Measurements from ENCODE around the gene MDP1. TPM values are rescaled to one million over a fixed set of nuclear protein-coding genes. Genes with fewer than 3 reads are reported as not detected.

Gene MDP1
- total RNA-seq, 2 donors from 2014 or later: 19.1 to 25.5 TPM

GRCh38 chr14:24212924-24213865 lies 2.7 kb downstream of the MDP1 start, which contains the start of gene CHMP4A:
CHMP4A (minus strand) TSS chr14:24213488; CDS start chr14:24213439, 49 bp downstream.
- peak within 1 kb of the TSS; percentile 64 to 65 for H3K4me3 ChIP-seq
- intact Hi-C loops (cut with DNase I): no loop called here
- WGBS: 1% methylated on average over 53 of the region's 53 CpGs
- H3K36me3 ChIP-seq: no peaks in the 10 kb centered on the region
- peak; percentile 94 for DNase-seq (ENCODE audit: low spot score)
- no peaks in the 10 kb centered on the region for H3K4me1 ChIP-seq (replicated peaks)
- no peaks in the 10 kb centered on the region for H3K9me3 ChIP-seq
- H3K27me3 ChIP-seq (replicated peaks; ENCODE audit: insufficient read depth): no peaks in the 10 kb centered on the region
- peak; percentile 97 for TF ChIP-seq POLR2AphosphoS5 (IDR thresholded peaks at IDR 0.05)
- peak in 3 of 4 experiments; percentile 10 to 50 (median 44) for TF ChIP-seq CTCF (IDR thresholded peaks at IDR 0.05)
- TF ChIP-seq POLR2A (IDR thresholded peaks at IDR 0.05): peak; percentile 94
- H3K27ac ChIP-seq: peak within 1 kb of the TSS; percentile 91 to 93

- H3K36me3 ChIP-seq: no peaks in the 10 kb centered on the region
- DNase-seq (ENCODE audit: low spot score): no peak
These were observed 4.6 kb downstream of the MDP1 start for GRCh38 chr14:24211311-24211710.

GRCh38 chr14:24207625-24208024 lies 8.2 kb downstream of the MDP1 start:
- TF ChIP-seq POLR2AphosphoS5 (IDR thresholded peaks at IDR 0.05) (no peak), POLR2A (IDR thresholded peaks at IDR 0.05) (no peak), CTCF (IDR thresholded peaks at IDR 0.05) (no peak)
- H3K9me3 ChIP-seq: no peaks in the 10 kb centered on the region
- no peak overlapping the region for H3K4me3 ChIP-seq
- no peak overlapping the region for H3K27ac ChIP-seq
- 98% methylated on average over 2 of the region's 2 CpGs for WGBS
- no peaks in the 10 kb centered on the region for H3K27me3 ChIP-seq (replicated peaks; ENCODE audit: insufficient read depth)
- no peaks in the 10 kb centered on the region for H3K4me1 ChIP-seq (replicated peaks)
- H3K36me3 ChIP-seq: no peaks in the 10 kb centered on the region
- no peak for DNase-seq (ENCODE audit: low spot score)
- intact Hi-C loops (cut with DNase I): no loop called here

More at GRCh38 chr14:24211311-24211710, 4.6 kb downstream of the MDP1 start:
- Histone ChIP-seq H3K9me3 (no peaks in the 10 kb centered on the region), H3K27me3 (replicated peaks; ENCODE audit: insufficient read depth) (no peaks in the 10 kb centered on the region), H3K4me1 (replicated peaks) (no peaks in the 10 kb centered on the region), H3K27ac (no peak overlapping the region), H3K4me3 (no peak overlapping the region)
- WGBS: 97% methylated on average over 6 of the region's 6 CpGs
- intact Hi-C loops (cut with DNase I): no loop called here
- no peak for TF ChIP-seq CTCF (IDR thresholded peaks at IDR 0.05)

- H3K4me1 ChIP-seq (replicated peaks): no peaks in the 10 kb centered on the region
- WGBS: 97% methylated on average over 5 of the region's 5 CpGs
- no peaks in the 10 kb centered on the region for H3K36me3 ChIP-seq
- TF ChIP-seq POLR2A (IDR thresholded peaks at IDR 0.05) (no peak), CTCF (IDR thresholded peaks at IDR 0.05) (no peak), POLR2AphosphoS5 (IDR thresholded peaks at IDR 0.05) (no peak)
- intact Hi-C loops (cut with DNase I): no loop called here
- H3K4me3 ChIP-seq: no peak overlapping the region
- no peaks in the 10 kb centered on the region for H3K27me3 ChIP-seq (replicated peaks; ENCODE audit: insufficient read depth)
- no peak for DNase-seq (ENCODE audit: low spot score)
- no peaks in the 10 kb centered on the region for H3K9me3 ChIP-seq
- H3K27ac ChIP-seq: no peak overlapping the region
These were observed 8.7 kb downstream of the MDP1 start for GRCh38 chr14:24207104-24207551.

All from prostate gland (tissue), 2 donors.